T-helper 2 cell treated with Interferon-gamma antibody and Interleukin-4, amounts not matched to agents 100 ng/mL and 5 ng/mL, for 36 hours (primary cell): Measurements from ENCODE around the gene AMZ1. TPM values are rescaled to one million over a fixed set of nuclear protein-coding genes. Genes with fewer than 3 reads are reported as not detected.

Source experiments
- intact Hi-C: fragments of 100-400 bp; cut with micrococcal nuclease; formaldehyde crosslinking; loops from one replicate; pipeline ENCODE4 v1.15.1; 2023
- total RNA-seq: library from RNA; stranded (reverse); gene quantifications from 2 replicates; pipeline ENCODE4 v1.2.3, GENCODE V29; 2022

Gene AMZ1
- total RNA-seq, 1 donor from 2014 or later: 0.11 TPM

- intact Hi-C loops: no loop called here
Observed at GRCh38 chr7:2764621-2765020, 76.6 kb downstream of the AMZ1 start.

Other genes starting within 250 kb of the AMZ1 start
- gene GRIFIN, start 211.8 kb upstream of the AMZ1 start, total RNA-seq: not detected in 2 replicates
- 85.6 and 86.6 TPM in 2 replicates for gene LFNG, start 168.4 kb upstream of the AMZ1 start, total RNA-seq
- gene BRAT1, start 132.7 kb upstream of the AMZ1 start, total RNA-seq: 40.0 and 41.8 TPM in 2 replicates
- gene IQCE, start 129.2 kb upstream of the AMZ1 start, total RNA-seq: 9.2 and 12.2 TPM in 2 replicates
- 27.8 and 28.1 TPM in 2 replicates for gene TTYH3, start 56.2 kb upstream of the AMZ1 start, total RNA-seq
- 22.4 and 24.1 TPM in 2 replicates for gene GNA12, start 156.1 kb downstream of the AMZ1 start, total RNA-seq